HG02852 (cell line): ENCODE results near the gene DEXI.
"Not testable (repeated sequence)": the region's sequence is repeated elsewhere in the genome, so short reads cannot be mapped to it uniquely, and the experiment has no call there.

ENCODE experiments used
- ATAC-seq: cut with Tn5 transposase; IDR thresholded peaks from one replicate; pipeline ENCODE4 v1.9.1; 2021; ENCODE audit warnings: mild to moderate bottlenecking, moderate library complexity; ENCODE audit not compliant: unreplicated experiment

Gene DEXI

GRCh38 chr16:10941935-10942351 is 325 bp downstream of the DEXI start:
- not testable (repeated sequence) for ATAC-seq

GRCh38 chr16:10941127-10941933 is 938 bp downstream of the DEXI start:
- ATAC-seq, result no peak

GRCh38 chr16:10940501-10941079 is 1.7 kb downstream of the DEXI start:
- ATAC-seq, result no peak

GRCh38 chr16:10939649-10940234 is 2.5 kb downstream of the DEXI start:
- no peak for ATAC-seq

- no peak for ATAC-seq
Observed at GRCh38 chr16:10938796-10939648, 3.2 kb downstream of the DEXI start.

- no peak for ATAC-seq
Observed at GRCh38 chr16:10938321-10938720, 3.9 kb downstream of the DEXI start.

GRCh38 chr16:10937068-10937859 is 5.0 kb downstream of the DEXI start:
- no peak for ATAC-seq

GRCh38 chr16:10936272-10936984 is 5.8 kb downstream of the DEXI start:
- ATAC-seq, result no peak

- ATAC-seq, result no peak
Observed at GRCh38 chr16:10935226-10935915, 6.9 kb downstream of the DEXI start.

GRCh38 chr16:10934325-10935107 is 7.8 kb downstream of the DEXI start:
- no peak for ATAC-seq

- ATAC-seq, result no peak
Observed at GRCh38 chr16:10933865-10934264, 8.4 kb downstream of the DEXI start.

GRCh38 chr16:10932959-10933710 is 9.1 kb downstream of the DEXI start:
- no peak for ATAC-seq

- no peak for ATAC-seq
Observed at GRCh38 chr16:10931977-10932632, 10.2 kb downstream of the DEXI start.

GRCh38 chr16:10931134-10931533 is 11.1 kb downstream of the DEXI start:
- no peak for ATAC-seq

GRCh38 chr16:10930755-10931093 is 11.5 kb downstream of the DEXI start:
- ATAC-seq, result no peak

- no peak for ATAC-seq
Observed at GRCh38 chr16:10929853-10930754, 12.2 kb downstream of the DEXI start.
